HEK293 (cell line): ENCODE results near the gene DNAI1.

Experiments
- PRDM1 ChIP-seq: fragments of 450-650 bp; formaldehyde crosslinking; IDR thresholded peaks from 2 replicates; pipeline ENCODE4; 2016; ENCODE audit warnings: missing biosample characterization, missing genetic modification characterization
- SCRT2 ChIP-seq: fragments of 450-650 bp; formaldehyde crosslinking; IDR thresholded peaks from 2 replicates; pipeline ENCODE4 v1.5.1; 2016; ENCODE audit warnings: missing biosample characterization, missing genetic modification characterization
- SP3 ChIP-seq: fragments of 450-650 bp; formaldehyde crosslinking; IDR thresholded peaks from 2 replicates; pipeline ENCODE4 v1.5.1; 2016; ENCODE audit warnings: missing biosample characterization, missing genetic modification characterization
- YY1 ChIP-seq: fragments of 450-650 bp; formaldehyde crosslinking; IDR thresholded peaks from 2 replicates; pipeline ENCODE4 v1.5.1; 2018; ENCODE audit warnings: missing biosample characterization, missing genetic modification characterization
- ZBTB1 ChIP-seq: fragments of 450-650 bp; formaldehyde crosslinking; IDR thresholded peaks from 2 replicates; pipeline ENCODE4 v1.5.1; 2016; ENCODE audit warnings: missing biosample characterization, missing genetic modification characterization
- ZBTB21 ChIP-seq: fragments of 450-650 bp; formaldehyde crosslinking; IDR thresholded peaks from 2 replicates; pipeline ENCODE4 v1.5.1; 2017; ENCODE audit warnings: missing biosample characterization, missing genetic modification characterization
- ZBTB8A ChIP-seq: fragments of 450-650 bp; formaldehyde crosslinking; IDR thresholded peaks from 2 replicates; pipeline ENCODE4 v1.5.1; 2016; ENCODE audit warnings: missing biosample characterization, missing genetic modification characterization
- ZFHX2 ChIP-seq: fragments of 450-650 bp; formaldehyde crosslinking; conservative IDR thresholded peaks from 2 replicates; pipeline ENCODE4 v1.5.1; 2016; ENCODE audit warnings: missing biosample characterization, missing genetic modification characterization
- ZFP3 ChIP-seq: fragments of 450-650 bp; formaldehyde crosslinking; IDR thresholded peaks from 2 replicates; pipeline ENCODE4 v1.5.1; 2016; ENCODE audit warnings: low read depth, missing biosample characterization, missing genetic modification characterization
- ZNF132 ChIP-seq: fragments of 450-650 bp; formaldehyde crosslinking; IDR thresholded peaks from 2 replicates; pipeline ENCODE4 v1.5.1; 2017; ENCODE audit warnings: missing biosample characterization, missing genetic modification characterization, borderline replicate concordance
- ZNF133 ChIP-seq: fragments of 450-650 bp; formaldehyde crosslinking; IDR thresholded peaks from 2 replicates; pipeline ENCODE4 v1.5.1; 2016; ENCODE audit warnings: missing biosample characterization, missing genetic modification characterization
- ZNF184 ChIP-seq: fragments of 450-650 bp; IDR thresholded peaks from 2 replicates; pipeline ENCODE4 v1.5.1; 2018; ENCODE audit warnings: missing biosample characterization, mild to moderate bottlenecking, missing genetic modification characterization
- ZNF391 ChIP-seq: fragments of 450-650 bp; formaldehyde crosslinking; IDR thresholded peaks from 2 replicates; pipeline ENCODE4 v1.5.1; 2016; ENCODE audit warnings: low read depth, missing biosample characterization, missing genetic modification characterization, borderline replicate concordance
- ZNF501 ChIP-seq: fragments of 450-650 bp; formaldehyde crosslinking; IDR thresholded peaks from 2 replicates; pipeline ENCODE4 v1.5.1; 2016; ENCODE audit warnings: missing biosample characterization, missing genetic modification characterization
- ZNF560 ChIP-seq: fragments of 450-650 bp; formaldehyde crosslinking; IDR thresholded peaks from 2 replicates; pipeline ENCODE4 v1.5.1; 2017; ENCODE audit warnings: missing biosample characterization, missing genetic modification characterization, borderline replicate concordance
- ZNF624 ChIP-seq: fragments of 450-650 bp; formaldehyde crosslinking; IDR thresholded peaks from 2 replicates; pipeline ENCODE4 v1.5.1; 2017; ENCODE audit warnings: missing biosample characterization, missing genetic modification characterization
- ZNF747 ChIP-seq: fragments of 450-650 bp; formaldehyde crosslinking; IDR thresholded peaks from 2 replicates; pipeline ENCODE4 v1.5.1; 2016; ENCODE audit warnings: missing biosample characterization, missing genetic modification characterization
- ZSCAN30 ChIP-seq: fragments of 450-650 bp; IDR thresholded peaks from 2 replicates; pipeline ENCODE4 v1.5.1; 2018; ENCODE audit warnings: missing biosample characterization, mild to moderate bottlenecking, missing genetic modification characterization, moderate library complexity
- TF ChIP-seq, protein P1 (sequence below): fragments of 450-650 bp; formaldehyde crosslinking; IDR thresholded peaks from 2 replicates; pipeline ENCODE4 v1.5.1; 2016; ENCODE audit warnings: missing biosample characterization, missing genetic modification characterization, borderline replicate concordance
- TF ChIP-seq, protein P2 (sequence below): fragments of 450-650 bp; formaldehyde crosslinking; IDR thresholded peaks from 2 replicates; pipeline ENCODE4 v1.5.1; 2016; ENCODE audit warnings: missing biosample characterization, missing genetic modification characterization
- TF ChIP-seq, protein P3 (sequence below): fragments of 450-650 bp; formaldehyde crosslinking; IDR thresholded peaks from 2 replicates; pipeline ENCODE4 v1.5.1; 2016; ENCODE audit warnings: missing biosample characterization, missing genetic modification characterization
- TF ChIP-seq, protein P4 (sequence below): fragments of 450-650 bp; formaldehyde crosslinking; IDR thresholded peaks from 2 replicates; pipeline ENCODE4 v1.5.1; 2016; ENCODE audit warnings: missing biosample characterization, missing genetic modification characterization
- TF ChIP-seq, protein P5 (sequence below): fragments of 450-650 bp; IDR thresholded peaks from 2 replicates; pipeline ENCODE4 v1.5.1; 2018; ENCODE audit warnings: missing biosample characterization, mild to moderate bottlenecking, missing genetic modification characterization
- TF ChIP-seq, protein P6 (sequence below): fragments of 450-650 bp; formaldehyde crosslinking; IDR thresholded peaks from 2 replicates; pipeline ENCODE4 v1.5.1; 2016; ENCODE audit warnings: missing biosample characterization, missing genetic modification characterization, borderline replicate concordance

Gene DNAI1

DNA sequence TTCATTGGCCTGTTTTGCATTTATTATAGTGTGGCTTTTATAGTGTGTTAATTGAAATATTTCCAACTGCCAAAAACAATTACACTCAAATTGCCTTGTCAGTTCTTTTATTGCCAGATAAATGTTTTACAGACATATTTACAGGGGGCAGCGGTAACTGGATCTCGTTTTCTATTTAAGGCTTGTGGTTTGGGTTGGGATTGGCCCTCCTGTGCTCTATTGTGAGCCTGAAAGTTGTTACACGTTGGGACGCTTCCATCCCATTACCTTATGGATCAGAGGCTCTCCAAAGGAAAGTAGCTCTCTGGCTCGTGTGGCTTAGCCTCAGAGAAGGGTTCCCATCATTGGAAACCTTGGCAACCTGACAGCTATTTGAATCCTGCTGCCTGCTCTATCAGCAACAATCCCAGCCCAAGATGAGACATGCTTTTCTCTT is 20.8 kb downstream of the DNAI1 start (continued):
- TF ChIP-seq, protein P1, sequence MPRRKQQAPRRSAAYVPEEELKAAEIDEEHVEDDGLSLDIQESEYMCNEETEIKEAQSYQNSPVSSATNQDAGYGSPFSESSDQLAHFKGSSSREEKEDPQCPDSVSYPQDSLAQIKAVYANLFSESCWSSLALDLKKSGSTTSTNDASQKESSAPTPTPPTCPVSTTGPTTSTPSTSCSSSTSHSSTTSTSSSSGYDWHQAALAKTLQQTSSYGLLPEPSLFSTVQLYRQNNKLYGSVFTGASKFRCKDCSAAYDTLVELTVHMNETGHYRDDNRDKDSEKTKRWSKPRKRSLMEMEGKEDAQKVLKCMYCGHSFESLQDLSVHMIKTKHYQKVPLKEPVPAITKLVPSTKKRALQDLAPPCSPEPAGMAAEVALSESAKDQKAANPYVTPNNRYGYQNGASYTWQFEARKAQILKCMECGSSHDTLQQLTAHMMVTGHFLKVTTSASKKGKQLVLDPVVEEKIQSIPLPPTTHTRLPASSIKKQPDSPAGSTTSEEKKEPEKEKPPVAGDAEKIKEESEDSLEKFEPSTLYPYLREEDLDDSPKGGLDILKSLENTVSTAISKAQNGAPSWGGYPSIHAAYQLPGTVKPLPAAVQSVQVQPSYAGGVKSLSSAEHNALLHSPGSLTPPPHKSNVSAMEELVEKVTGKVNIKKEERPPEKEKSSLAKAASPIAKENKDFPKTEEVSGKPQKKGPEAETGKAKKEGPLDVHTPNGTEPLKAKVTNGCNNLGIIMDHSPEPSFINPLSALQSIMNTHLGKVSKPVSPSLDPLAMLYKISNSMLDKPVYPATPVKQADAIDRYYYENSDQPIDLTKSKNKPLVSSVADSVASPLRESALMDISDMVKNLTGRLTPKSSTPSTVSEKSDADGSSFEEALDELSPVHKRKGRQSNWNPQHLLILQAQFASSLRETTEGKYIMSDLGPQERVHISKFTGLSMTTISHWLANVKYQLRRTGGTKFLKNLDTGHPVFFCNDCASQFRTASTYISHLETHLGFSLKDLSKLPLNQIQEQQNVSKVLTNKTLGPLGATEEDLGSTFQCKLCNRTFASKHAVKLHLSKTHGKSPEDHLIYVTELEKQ (tag by site-specific recombination): peak; percentile 65; the same call in 1 of the 2 replicates
- TF ChIP-seq, protein P2, sequence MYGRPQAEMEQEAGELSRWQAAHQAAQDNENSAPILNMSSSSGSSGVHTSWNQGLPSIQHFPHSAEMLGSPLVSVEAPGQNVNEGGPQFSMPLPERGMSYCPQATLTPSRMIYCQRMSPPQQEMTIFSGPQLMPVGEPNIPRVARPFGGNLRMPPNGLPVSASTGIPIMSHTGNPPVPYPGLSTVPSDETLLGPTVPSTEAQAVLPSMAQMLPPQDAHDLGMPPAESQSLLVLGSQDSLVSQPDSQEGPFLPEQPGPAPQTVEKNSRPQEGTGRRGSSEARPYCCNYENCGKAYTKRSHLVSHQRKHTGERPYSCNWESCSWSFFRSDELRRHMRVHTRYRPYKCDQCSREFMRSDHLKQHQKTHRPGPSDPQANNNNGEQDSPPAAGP: no peak
- no peak for TF ChIP-seq ZNF747 (tag by site-specific recombination)
- no peak for TF ChIP-seq ZNF184
- no peak for TF ChIP-seq ZNF560 (tag by site-specific recombination)
- no peak for TF ChIP-seq YY1 (tag by site-specific recombination)
- TF ChIP-seq, protein P3, sequence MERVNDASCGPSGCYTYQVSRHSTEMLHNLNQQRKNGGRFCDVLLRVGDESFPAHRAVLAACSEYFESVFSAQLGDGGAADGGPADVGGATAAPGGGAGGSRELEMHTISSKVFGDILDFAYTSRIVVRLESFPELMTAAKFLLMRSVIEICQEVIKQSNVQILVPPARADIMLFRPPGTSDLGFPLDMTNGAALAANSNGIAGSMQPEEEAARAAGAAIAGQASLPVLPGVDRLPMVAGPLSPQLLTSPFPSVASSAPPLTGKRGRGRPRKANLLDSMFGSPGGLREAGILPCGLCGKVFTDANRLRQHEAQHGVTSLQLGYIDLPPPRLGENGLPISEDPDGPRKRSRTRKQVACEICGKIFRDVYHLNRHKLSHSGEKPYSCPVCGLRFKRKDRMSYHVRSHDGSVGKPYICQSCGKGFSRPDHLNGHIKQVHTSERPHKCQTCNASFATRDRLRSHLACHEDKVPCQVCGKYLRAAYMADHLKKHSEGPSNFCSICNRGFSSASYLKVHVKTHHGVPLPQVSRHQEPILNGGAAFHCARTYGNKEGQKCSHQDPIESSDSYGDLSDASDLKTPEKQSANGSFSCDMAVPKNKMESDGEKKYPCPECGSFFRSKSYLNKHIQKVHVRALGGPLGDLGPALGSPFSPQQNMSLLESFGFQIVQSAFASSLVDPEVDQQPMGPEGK (tag by site-specific recombination): no peak
- no peak for TF ChIP-seq SP3
- TF ChIP-seq, protein P4, sequence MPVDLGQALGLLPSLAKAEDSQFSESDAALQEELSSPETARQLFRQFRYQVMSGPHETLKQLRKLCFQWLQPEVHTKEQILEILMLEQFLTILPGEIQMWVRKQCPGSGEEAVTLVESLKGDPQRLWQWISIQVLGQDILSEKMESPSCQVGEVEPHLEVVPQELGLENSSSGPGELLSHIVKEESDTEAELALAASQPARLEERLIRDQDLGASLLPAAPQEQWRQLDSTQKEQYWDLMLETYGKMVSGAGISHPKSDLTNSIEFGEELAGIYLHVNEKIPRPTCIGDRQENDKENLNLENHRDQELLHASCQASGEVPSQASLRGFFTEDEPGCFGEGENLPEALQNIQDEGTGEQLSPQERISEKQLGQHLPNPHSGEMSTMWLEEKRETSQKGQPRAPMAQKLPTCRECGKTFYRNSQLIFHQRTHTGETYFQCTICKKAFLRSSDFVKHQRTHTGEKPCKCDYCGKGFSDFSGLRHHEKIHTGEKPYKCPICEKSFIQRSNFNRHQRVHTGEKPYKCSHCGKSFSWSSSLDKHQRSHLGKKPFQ (tag by site-specific recombination): peak; percentile 68; the same call in 1 of the 2 replicates
- TF ChIP-seq SCRT2 (tag by site-specific recombination): no peak
- TF ChIP-seq PRDM1 (tag by site-specific recombination): no peak
- TF ChIP-seq ZFP3: no peak
- TF ChIP-seq, protein P5, sequence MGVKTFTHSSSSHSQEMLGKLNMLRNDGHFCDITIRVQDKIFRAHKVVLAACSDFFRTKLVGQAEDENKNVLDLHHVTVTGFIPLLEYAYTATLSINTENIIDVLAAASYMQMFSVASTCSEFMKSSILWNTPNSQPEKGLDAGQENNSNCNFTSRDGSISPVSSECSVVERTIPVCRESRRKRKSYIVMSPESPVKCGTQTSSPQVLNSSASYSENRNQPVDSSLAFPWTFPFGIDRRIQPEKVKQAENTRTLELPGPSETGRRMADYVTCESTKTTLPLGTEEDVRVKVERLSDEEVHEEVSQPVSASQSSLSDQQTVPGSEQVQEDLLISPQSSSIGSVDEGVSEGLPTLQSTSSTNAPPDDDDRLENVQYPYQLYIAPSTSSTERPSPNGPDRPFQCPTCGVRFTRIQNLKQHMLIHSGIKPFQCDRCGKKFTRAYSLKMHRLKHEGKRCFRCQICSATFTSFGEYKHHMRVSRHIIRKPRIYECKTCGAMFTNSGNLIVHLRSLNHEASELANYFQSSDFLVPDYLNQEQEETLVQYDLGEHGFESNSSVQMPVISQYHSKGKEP (tag by site-specific recombination): peak; percentile 72
- TF ChIP-seq ZNF624 (tag by site-specific recombination): no peak
- no peak for TF ChIP-seq ZBTB1 (tag by site-specific recombination)
- TF ChIP-seq ZBTB21 (tag by site-specific recombination): no peak
- no peak for TF ChIP-seq ZNF133 (tag by site-specific recombination)
- TF ChIP-seq ZBTB8A (tag by site-specific recombination): peak; percentile 36; the same call in 1 of the 2 replicates
- TF ChIP-seq, protein P6, sequence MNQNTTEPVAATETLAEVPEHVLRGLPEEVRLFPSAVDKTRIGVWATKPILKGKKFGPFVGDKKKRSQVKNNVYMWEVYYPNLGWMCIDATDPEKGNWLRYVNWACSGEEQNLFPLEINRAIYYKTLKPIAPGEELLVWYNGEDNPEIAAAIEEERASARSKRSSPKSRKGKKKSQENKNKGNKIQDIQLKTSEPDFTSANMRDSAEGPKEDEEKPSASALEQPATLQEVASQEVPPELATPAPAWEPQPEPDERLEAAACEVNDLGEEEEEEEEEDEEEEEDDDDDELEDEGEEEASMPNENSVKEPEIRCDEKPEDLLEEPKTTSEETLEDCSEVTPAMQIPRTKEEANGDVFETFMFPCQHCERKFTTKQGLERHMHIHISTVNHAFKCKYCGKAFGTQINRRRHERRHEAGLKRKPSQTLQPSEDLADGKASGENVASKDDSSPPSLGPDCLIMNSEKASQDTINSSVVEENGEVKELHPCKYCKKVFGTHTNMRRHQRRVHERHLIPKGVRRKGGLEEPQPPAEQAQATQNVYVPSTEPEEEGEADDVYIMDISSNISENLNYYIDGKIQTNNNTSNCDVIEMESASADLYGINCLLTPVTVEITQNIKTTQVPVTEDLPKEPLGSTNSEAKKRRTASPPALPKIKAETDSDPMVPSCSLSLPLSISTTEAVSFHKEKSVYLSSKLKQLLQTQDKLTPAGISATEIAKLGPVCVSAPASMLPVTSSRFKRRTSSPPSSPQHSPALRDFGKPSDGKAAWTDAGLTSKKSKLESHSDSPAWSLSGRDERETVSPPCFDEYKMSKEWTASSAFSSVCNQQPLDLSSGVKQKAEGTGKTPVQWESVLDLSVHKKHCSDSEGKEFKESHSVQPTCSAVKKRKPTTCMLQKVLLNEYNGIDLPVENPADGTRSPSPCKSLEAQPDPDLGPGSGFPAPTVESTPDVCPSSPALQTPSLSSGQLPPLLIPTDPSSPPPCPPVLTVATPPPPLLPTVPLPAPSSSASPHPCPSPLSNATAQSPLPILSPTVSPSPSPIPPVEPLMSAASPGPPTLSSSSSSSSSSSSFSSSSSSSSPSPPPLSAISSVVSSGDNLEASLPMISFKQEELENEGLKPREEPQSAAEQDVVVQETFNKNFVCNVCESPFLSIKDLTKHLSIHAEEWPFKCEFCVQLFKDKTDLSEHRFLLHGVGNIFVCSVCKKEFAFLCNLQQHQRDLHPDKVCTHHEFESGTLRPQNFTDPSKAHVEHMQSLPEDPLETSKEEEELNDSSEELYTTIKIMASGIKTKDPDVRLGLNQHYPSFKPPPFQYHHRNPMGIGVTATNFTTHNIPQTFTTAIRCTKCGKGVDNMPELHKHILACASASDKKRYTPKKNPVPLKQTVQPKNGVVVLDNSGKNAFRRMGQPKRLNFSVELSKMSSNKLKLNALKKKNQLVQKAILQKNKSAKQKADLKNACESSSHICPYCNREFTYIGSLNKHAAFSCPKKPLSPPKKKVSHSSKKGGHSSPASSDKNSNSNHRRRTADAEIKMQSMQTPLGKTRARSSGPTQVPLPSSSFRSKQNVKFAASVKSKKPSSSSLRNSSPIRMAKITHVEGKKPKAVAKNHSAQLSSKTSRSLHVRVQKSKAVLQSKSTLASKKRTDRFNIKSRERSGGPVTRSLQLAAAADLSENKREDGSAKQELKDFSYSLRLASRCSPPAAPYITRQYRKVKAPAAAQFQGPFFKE: no peak
- TF ChIP-seq ZFHX2 (tag by site-specific recombination): no peak
- no peak for TF ChIP-seq ZSCAN30
- 0 out of 2 replicates have a peak, but pooled peaks have one; percentile 62 for TF ChIP-seq ZNF501 (tag by site-specific recombination)
- 0 out of 2 replicates have a peak, but pooled peaks have one; percentile 61 for TF ChIP-seq ZNF391
- TF ChIP-seq ZNF132 (tag by site-specific recombination): no peak
